WTC11 (cell line): ENCODE data around the gene ZSWIM3. TPM values are rescaled to one million over a fixed set of nuclear protein-coding genes. Genes with fewer than 3 reads are reported as not detected.

Source experiments
- ATAC-seq: fragments of 200-7000 bp; cut with Tn5 transposase; 2 replicates; pipeline ENCODE4 v1.10.0; 2021; ENCODE audit warnings: mild to moderate bottlenecking, moderate library complexity
- CTCF ChIA-PET: fragments of 300-600 bp; sonication (Branson Sonifier 250); formaldehyde crosslinking; loops from one replicate; lab custom pipeline; 2021; ENCODE audit warnings: antibody characterized with exemption; lab: Charles Lee
- POLR2A ChIA-PET: fragments of 350-600 bp; sonication (Branson Sonifier 250); formaldehyde crosslinking; loops from one replicate; lab custom pipeline; 2021; ENCODE audit warnings: antibody characterized with exemption; lab: Charles Lee
- DNase-seq: peaks from one replicate; pipeline ENCODE4 v3.0.0; 2021; ENCODE audit warnings: low spot score
- H3K27ac Mint-ChIP-seq: 2 replicates; pipeline ENCODE4 v1.8.0; 2021; ENCODE audit warnings: mixed read lengths
- H3K27me3 Mint-ChIP-seq: 2 replicates; pipeline ENCODE4 v1.8.0; 2021; ENCODE audit warnings: low read depth, mild to moderate bottlenecking, moderate library complexity, mixed read lengths
- H3K36me3 Mint-ChIP-seq: 2 replicates; pipeline ENCODE4 v1.8.0; 2021; ENCODE audit warnings: mixed read lengths
- H3K4me1 Mint-ChIP-seq: 2 replicates; pipeline ENCODE4 v1.8.0; 2022; ENCODE audit warnings: mixed read lengths
- H3K4me3 Mint-ChIP-seq: 2 replicates; pipeline ENCODE4 v1.8.0; 2021; ENCODE audit warnings: mild to moderate bottlenecking, moderate library complexity, mixed read lengths
- H3K9me3 Mint-ChIP-seq: 2 replicates; pipeline ENCODE4 v1.8.0; 2021; ENCODE audit warnings: mixed read lengths
- FOXK1 ChIP-seq: sonication (generic); formaldehyde crosslinking; IDR thresholded peaks from 2 replicates; pipeline ENCODE4 v1.8.0; 2022; ENCODE audit warnings: mild to moderate bottlenecking, moderate library complexity, missing genetic modification reagents
- GABPB1 ChIP-seq: sonication (generic); formaldehyde crosslinking; IDR thresholded peaks from 2 replicates; pipeline ENCODE4 v1.8.1; 2023; ENCODE audit warnings: mild to moderate bottlenecking, missing genetic modification reagents
- JAZF1 ChIP-seq: fragments of 250-450 bp; sonication (Bioruptor Pico); IDR thresholded peaks from 2 replicates; pipeline ENCODE4 v1.9.0; 2021; ENCODE audit warnings: moderate library complexity, mild to moderate bottlenecking, inconsistent platforms
- JUN ChIP-seq: sonication (generic); formaldehyde crosslinking; IDR thresholded peaks from 2 replicates; pipeline ENCODE4 v1.8.0; 2023; ENCODE audit warnings: mild to moderate bottlenecking, missing genetic modification reagents
- PRRX2 ChIP-seq: fragments of 250-450 bp; sonication (Bioruptor Pico); IDR thresholded peaks from 2 replicates; pipeline ENCODE4 v1.8.0; 2021; ENCODE audit warnings: mild to moderate bottlenecking
- ZBTB21 ChIP-seq: sonication (generic); formaldehyde crosslinking; IDR thresholded peaks from 2 replicates; pipeline ENCODE4 v1.8.1; 2023; ENCODE audit warnings: mild to moderate bottlenecking, missing genetic modification reagents, borderline replicate concordance
- ZNF121 ChIP-seq: sonication (generic); formaldehyde crosslinking; IDR thresholded peaks from 2 replicates; pipeline ENCODE4 v1.8.0; 2023; ENCODE audit warnings: missing genetic modification reagents
- total RNA-seq: library from RNA; stranded (reverse); gene quantifications from 3 replicates; pipeline ENCODE4 v1.2.3, GENCODE V29; 2021
- TF ChIP-seq, protein P1 (sequence below): sonication (generic); formaldehyde crosslinking; IDR thresholded peaks from 2 replicates; pipeline ENCODE4 v1.8.0; 2022; ENCODE audit warnings: mild to moderate bottlenecking, missing genetic modification reagents
- TF ChIP-seq, protein P2 (sequence below): sonication (generic); formaldehyde crosslinking; IDR thresholded peaks from 2 replicates; pipeline ENCODE4 v1.8.0; 2022; ENCODE audit warnings: missing genetic modification reagents

ZSWIM3 gene
- total RNA-seq, 1 experiment from 2014 or later = 3.4 TPM

DNA sequence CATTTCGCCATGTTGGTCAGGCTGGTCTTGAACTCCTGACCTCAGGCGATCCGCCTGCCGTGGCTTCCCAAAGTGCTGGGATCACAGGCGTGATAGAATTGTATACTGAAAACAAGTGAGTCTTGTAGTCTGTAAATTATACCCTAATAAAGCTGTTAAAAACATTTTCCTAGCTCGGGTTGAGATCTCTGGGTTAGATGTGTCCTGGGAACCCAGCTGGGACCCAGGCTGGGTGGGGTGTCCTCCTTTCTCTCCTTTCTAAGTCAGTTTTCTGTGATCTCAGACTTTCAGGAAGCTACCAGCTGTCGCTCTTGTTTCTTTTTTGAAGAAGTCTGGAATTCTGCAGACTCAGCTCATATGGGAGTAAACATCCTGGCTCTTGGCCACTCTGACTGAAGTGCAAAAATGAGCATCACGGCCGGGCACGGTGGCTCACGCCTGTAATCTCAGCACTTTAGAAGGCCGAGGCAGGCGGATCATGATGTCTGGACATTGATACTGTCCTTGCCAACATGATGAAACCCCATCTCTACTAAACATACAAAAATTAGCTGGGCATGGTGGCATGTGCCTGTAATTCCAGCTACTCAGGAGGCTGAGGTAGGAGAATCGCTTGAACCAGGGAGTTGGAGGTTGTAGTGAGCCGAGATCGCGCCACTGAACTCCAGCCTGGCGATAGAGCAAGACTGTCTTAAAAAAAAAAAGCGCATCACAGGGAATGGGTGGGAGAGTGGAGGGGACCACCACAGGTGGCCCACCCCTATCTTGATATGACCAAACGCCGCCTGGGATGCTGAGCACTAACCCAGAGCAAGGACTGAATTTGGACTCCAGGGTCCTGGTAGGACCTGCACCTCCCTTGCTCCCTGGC lies 67.2 kb downstream of the ZSWIM3 start:
- TF ChIP-seq ZNF121 (CRISPR knock-in tag) (no peak), FOXK1 (CRISPR knock-in tag) (no peak), JAZF1 (CRISPR knock-in tag) (no peak), JUN (CRISPR knock-in tag) (no peak)
- TF ChIP-seq, protein P1, sequence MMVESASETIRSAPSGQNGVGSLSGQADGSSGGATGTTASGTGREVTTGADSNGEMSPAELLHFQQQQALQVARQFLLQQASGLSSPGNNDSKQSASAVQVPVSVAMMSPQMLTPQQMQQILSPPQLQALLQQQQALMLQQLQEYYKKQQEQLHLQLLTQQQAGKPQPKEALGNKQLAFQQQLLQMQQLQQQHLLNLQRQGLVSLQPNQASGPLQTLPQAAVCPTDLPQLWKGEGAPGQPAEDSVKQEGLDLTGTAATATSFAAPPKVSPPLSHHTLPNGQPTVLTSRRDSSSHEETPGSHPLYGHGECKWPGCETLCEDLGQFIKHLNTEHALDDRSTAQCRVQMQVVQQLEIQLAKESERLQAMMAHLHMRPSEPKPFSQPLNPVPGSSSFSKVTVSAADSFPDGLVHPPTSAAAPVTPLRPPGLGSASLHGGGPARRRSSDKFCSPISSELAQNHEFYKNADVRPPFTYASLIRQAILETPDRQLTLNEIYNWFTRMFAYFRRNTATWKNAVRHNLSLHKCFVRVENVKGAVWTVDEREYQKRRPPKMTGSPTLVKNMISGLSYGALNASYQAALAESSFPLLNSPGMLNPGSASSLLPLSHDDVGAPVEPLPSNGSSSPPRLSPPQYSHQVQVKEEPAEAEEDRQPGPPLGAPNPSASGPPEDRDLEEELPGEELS = no peak
- TF ChIP-seq, protein P2, sequence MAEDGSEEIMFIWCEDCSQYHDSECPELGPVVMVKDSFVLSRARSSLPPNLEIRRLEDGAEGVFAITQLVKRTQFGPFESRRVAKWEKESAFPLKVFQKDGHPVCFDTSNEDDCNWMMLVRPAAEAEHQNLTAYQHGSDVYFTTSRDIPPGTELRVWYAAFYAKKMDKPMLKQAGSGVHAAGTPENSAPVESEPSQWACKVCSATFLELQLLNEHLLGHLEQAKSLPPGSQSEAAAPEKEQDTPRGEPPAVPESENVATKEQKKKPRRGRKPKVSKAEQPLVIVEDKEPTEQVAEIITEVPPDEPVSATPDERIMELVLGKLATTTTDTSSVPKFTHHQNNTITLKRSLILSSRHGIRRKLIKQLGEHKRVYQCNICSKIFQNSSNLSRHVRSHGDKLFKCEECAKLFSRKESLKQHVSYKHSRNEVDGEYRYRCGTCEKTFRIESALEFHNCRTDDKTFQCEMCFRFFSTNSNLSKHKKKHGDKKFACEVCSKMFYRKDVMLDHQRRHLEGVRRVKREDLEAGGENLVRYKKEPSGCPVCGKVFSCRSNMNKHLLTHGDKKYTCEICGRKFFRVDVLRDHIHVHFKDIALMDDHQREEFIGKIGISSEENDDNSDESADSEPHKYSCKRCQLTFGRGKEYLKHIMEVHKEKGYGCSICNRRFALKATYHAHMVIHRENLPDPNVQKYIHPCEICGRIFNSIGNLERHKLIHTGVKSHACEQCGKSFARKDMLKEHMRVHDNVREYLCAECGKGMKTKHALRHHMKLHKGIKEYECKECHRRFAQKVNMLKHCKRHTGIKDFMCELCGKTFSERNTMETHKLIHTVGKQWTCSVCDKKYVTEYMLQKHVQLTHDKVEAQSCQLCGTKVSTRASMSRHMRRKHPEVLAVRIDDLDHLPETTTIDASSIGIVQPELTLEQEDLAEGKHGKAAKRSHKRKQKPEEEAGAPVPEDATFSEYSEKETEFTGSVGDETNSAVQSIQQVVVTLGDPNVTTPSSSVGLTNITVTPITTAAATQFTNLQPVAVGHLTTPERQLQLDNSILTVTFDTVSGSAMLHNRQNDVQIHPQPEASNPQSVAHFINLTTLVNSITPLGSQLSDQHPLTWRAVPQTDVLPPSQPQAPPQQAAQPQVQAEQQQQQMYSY (CRISPR knock-in tag) = no peak
- DNase-seq = no peak
- Mint-ChIP-seq H3K27ac (no peak overlapping the region), H3K4me3 (no peak overlapping the region), H3K36me3 (no peaks in the 10 kb centered on the region), H3K27me3 (no peaks in the 10 kb centered on the region), H3K4me1 (peaks cover 12% of the 10 kb centered on the region), H3K9me3 (no peaks in the 10 kb centered on the region)
- CTCF ChIA-PET = interaction anchor here (2.1 kb wide), 2 partner anchors 9 to 45 kb away, joined by 4 to 7 read pairs; no protein-coding TSS in a partner anchor
- POLR2A ChIA-PET = no interaction called here
- no peak for ATAC-seq

DNA sequence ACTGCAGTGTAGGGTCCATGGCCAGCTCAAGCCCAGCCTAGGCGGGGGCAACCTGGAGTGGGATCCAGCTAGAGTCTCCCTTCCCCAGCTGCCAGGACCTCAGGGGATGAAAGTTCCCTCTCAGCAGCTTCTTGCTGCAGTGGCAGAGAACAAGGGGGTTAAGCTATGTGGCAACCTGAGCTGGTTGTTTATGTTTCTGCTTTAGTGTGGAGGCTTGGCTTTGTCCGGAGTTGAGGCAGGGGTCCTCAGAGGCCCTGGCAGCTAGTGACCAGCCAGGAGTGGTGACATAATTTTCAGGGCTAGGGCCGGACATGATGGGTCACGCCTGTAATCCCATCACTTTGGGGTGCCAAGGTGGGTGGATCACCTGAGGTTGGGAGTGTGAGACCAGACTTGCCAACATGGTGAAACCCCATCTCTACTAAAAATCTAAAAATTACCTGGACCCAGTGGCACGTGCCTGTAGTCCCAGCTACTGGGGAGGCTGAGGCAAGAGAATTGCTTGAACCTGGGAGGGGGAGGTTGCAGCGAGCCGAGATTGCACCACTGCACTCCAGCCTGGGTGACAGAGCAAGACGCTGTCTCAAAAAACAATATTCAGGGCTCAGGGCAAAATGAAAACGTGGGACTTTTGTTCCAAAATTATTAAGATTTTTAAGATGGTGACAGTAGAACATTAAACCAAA lies 68.5 kb downstream of the ZSWIM3 start:
- Mint-ChIP-seq H3K4me3 (no peak overlapping the region), H3K36me3 (no peaks in the 10 kb centered on the region), H3K4me1 (peaks cover 6% of the 10 kb centered on the region; the same call in 1 of the 2 replicates), H3K27ac (peak overlapping the region; percentile 32; the same call in 1 of the 2 replicates), H3K27me3 (no peaks in the 10 kb centered on the region), H3K9me3 (no peaks in the 10 kb centered on the region)
- TF ChIP-seq ZBTB21 (CRISPR knock-in tag) (no peak), GABPB1 (CRISPR knock-in tag) (0 out of 2 replicates have a peak, but pooled peaks have one; percentile 6)
- ChIA-PET POLR2A (interaction anchor here (1.1 kb wide), 1 partner anchor 8 kb away, joined by 3 read pairs; no protein-coding TSS in a partner anchor), CTCF (interaction anchor here (0.8 to 1.5 kb wide), 4 partner anchors 10 to 86 kb away, joined by 3 to 4 read pairs (median 3); no protein-coding TSS in a partner anchor)
- no peak for ATAC-seq
- no peak for DNase-seq

DNA sequence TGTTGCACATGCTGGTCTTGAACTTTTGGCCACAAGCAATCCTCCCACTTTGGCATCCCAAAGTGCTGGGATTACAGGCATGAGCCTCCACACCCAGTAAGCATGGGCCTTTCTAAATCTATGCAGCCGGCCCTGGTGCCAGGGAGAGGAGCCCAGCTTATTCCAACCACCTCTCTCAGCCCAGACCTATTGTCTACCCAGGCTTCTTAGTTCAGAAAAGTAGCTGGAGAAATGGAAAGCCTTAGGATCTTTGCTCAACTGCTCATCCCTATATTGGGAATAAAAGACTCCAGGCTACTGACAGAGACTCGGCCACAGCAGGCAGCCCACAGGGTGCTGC lies 69.3 kb downstream of the ZSWIM3 start:
- TF ChIP-seq PRRX2 (CRISPR knock-in tag) = no peak
- Mint-ChIP-seq H3K36me3 (no peaks in the 10 kb centered on the region), H3K4me1 (peaks cover 6% of the 10 kb centered on the region; the same call in 1 of the 2 replicates), H3K9me3 (no peaks in the 10 kb centered on the region), H3K4me3 (no peak overlapping the region), H3K27me3 (no peaks in the 10 kb centered on the region), H3K27ac (no peak overlapping the region)
- POLR2A ChIA-PET = no interaction called here
- no peak for DNase-seq
- CTCF ChIA-PET = interaction anchor here (0.5 to 1.5 kb wide), 4 partner anchors 10 to 202 kb away, joined by 3 to 5 read pairs (median 3); no protein-coding TSS in a partner anchor
- no peak for ATAC-seq
